ENCODE measurements around the gene CNNM3.

The CNNM3 gene

GRCh38 chr2:96819876-96820511 is 3.9 kb downstream of the CNNM3 start:
- DNase-seq = no peak

GRCh38 chr2:96821113-96821675 is 5.1 kb downstream of the CNNM3 start:
- DNase-seq = no peak

- no peak for DNase-seq
Measured at GRCh38 chr2:96822786-96823185, 6.7 kb downstream of the CNNM3 start.

GRCh38 chr2:96823198-96823597 is 7.1 kb downstream of the CNNM3 start:
- no peak for DNase-seq

- no peak for DNase-seq
Measured at GRCh38 chr2:96824079-96824870, 8.2 kb downstream of the CNNM3 start.

GRCh38 chr2:96825057-96825456 is 9.0 kb downstream of the CNNM3 start:
- DNase-seq = no peak

- DNase-seq = no peak
Measured at GRCh38 chr2:96826546-96827278, 10.6 kb downstream of the CNNM3 start.

- DNase-seq = no peak
Measured at GRCh38 chr2:96828436-96828835, 12.4 kb downstream of the CNNM3 start.

GRCh38 chr2:96828874-96829273 is 12.8 kb downstream of the CNNM3 start:
- no peak for DNase-seq

GRCh38 chr2:96830044-96830562 is 14.0 kb downstream of the CNNM3 start:
- DNase-seq = no peak

GRCh38 chr2:96831679-96832078 is 15.6 kb downstream of the CNNM3 start:
- DNase-seq = no peak

- no peak for DNase-seq
Measured at GRCh38 chr2:96832408-96832753, 16.3 kb downstream of the CNNM3 start.

- no peak for DNase-seq
Measured at GRCh38 chr2:96832754-96833507, 16.9 kb downstream of the CNNM3 start.

GRCh38 chr2:96835830-96836229 is 19.8 kb downstream of the CNNM3 start:
- DNase-seq = no peak

- no peak for DNase-seq
Measured at GRCh38 chr2:96837575-96837974, 21.5 kb downstream of the CNNM3 start.

- no peak for DNase-seq
Measured at GRCh38 chr2:96838345-96839292, 22.6 kb downstream of the CNNM3 start.

GRCh38 chr2:96839293-96839874 is 23.3 kb downstream of the CNNM3 start:
- DNase-seq = peak; percentile 75

- no peak for DNase-seq
Measured at GRCh38 chr2:96839875-96840850, 24.1 kb downstream of the CNNM3 start.

- no peak for DNase-seq
Measured at GRCh38 chr2:96841701-96842495, 25.8 kb downstream of the CNNM3 start.

Data from activated naive CD4-positive, alpha-beta T cell treated with anti-CD3 and anti-CD28 coated beads, Interleukin-2, amount 50 U/mL, for 16 hours (primary cell).